Bronchial epithelial cell (primary cell): ENCODE measurements around the gene SLC25A10. TPM values are rescaled to one million over a fixed set of nuclear protein-coding genes. Genes with fewer than 3 reads are reported as not detected.

ENCODE experiments used
- DNase-seq: peaks from one replicate; pipeline ENCODE4 v3.0.0-alpha.2; 2010; ENCODE audit warnings: low read depth
- FAIRE-seq: peaks from 2 replicates; lab custom pipeline; 2011; peaks lifted over from hg19 to GRCh38; lab: Jason Lieb, UNC
- H3K27me3 ChIP-seq: 2 replicates; pipeline ENCODE4 v1.5.1; 2011; ENCODE audit warnings: low read length; ENCODE audit not compliant: control insufficient read depth, insufficient read depth
- H3K36me3 ChIP-seq: 2 replicates; pipeline ENCODE4 v1.5.1; 2011; ENCODE audit warnings: low read length; ENCODE audit not compliant: control insufficient read depth, insufficient read depth
- H3K4me3 ChIP-seq: 2 replicates; pipeline ENCODE4 v1.5.1; 2011; ENCODE audit warnings: mild to moderate bottlenecking, low read depth, low read length, control low read depth
- total RNA-seq: library from RNA; depleted of rRNA; stranded (reverse); fragments of >200 nt; gene quantifications from 2 replicates; pipeline ENCODE4 v1.2.1, GENCODE V29; 2014
- TF ChIP-seq, protein P1 (sequence below): IDR thresholded peaks from 2 replicates; pipeline ENCODE4 v1.5.1; 2011; ENCODE audit warnings: mild to moderate bottlenecking, moderate library complexity, low read length, control low read depth, inconsistent platforms; ENCODE audit not compliant: insufficient read depth, severe bottlenecking

The SLC25A10 gene
- total RNA-seq, 1 donor from 2014 or later, result 20.3 TPM

DNA sequence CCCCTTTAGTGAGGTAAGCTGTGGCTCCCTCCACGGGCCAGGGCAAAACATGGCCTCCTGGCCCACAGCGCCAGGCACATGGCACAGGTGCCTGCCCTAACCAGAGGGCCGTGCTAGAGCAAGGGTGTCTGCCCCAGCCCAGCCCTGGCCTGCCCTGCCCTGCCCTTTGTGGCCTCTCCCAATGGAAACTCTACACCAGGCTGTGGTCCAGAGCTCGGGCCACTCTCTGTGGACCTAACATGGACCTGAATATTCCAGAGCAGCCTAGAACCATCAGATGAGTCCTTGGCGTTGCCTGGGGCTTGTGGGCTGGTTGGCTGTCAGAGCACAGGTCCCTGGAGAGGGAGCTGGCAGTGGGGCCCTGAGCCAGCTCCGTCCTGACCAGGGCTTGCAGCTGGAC lies 16.9 kb upstream of the SLC25A10 start:
- no peak for FAIRE-seq
- Histone ChIP-seq H3K27me3 (no peaks in the 10 kb centered on the region), H3K4me3 (no peak overlapping the region), H3K36me3 (peaks cover 49% of the 10 kb centered on the region)
- no peak for DNase-seq
- TF ChIP-seq, protein P1, sequence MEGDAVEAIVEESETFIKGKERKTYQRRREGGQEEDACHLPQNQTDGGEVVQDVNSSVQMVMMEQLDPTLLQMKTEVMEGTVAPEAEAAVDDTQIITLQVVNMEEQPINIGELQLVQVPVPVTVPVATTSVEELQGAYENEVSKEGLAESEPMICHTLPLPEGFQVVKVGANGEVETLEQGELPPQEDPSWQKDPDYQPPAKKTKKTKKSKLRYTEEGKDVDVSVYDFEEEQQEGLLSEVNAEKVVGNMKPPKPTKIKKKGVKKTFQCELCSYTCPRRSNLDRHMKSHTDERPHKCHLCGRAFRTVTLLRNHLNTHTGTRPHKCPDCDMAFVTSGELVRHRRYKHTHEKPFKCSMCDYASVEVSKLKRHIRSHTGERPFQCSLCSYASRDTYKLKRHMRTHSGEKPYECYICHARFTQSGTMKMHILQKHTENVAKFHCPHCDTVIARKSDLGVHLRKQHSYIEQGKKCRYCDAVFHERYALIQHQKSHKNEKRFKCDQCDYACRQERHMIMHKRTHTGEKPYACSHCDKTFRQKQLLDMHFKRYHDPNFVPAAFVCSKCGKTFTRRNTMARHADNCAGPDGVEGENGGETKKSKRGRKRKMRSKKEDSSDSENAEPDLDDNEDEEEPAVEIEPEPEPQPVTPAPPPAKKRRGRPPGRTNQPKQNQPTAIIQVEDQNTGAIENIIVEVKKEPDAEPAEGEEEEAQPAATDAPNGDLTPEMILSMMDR, result no peak

DNA sequence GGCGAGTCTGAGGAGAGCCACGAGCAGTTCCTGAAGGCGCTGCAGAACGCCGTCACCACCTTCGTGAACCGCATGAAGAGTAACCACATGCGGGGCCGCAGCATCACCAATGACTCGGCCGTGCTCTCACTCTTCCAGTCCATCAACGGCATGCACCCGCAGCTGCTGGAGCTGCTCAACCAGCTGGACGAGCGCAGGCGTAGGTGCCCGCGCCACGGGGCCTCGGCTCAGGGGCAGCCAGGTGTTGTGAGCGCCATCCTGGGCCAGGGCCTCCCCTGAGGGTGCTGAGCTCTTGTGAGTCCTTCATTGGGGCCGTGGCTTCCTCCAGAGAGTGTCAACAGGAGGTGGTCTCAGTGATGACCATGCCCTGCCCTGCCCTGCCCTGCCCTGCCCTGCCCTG lies 16.3 kb upstream of the SLC25A10 start:
- Histone ChIP-seq H3K4me3 (no peak overlapping the region), H3K27me3 (no peaks in the 10 kb centered on the region), H3K36me3 (peaks cover 44% of the 10 kb centered on the region)
- TF ChIP-seq, protein P1, result no peak
- no peak for DNase-seq
- no peak for FAIRE-seq

DNA sequence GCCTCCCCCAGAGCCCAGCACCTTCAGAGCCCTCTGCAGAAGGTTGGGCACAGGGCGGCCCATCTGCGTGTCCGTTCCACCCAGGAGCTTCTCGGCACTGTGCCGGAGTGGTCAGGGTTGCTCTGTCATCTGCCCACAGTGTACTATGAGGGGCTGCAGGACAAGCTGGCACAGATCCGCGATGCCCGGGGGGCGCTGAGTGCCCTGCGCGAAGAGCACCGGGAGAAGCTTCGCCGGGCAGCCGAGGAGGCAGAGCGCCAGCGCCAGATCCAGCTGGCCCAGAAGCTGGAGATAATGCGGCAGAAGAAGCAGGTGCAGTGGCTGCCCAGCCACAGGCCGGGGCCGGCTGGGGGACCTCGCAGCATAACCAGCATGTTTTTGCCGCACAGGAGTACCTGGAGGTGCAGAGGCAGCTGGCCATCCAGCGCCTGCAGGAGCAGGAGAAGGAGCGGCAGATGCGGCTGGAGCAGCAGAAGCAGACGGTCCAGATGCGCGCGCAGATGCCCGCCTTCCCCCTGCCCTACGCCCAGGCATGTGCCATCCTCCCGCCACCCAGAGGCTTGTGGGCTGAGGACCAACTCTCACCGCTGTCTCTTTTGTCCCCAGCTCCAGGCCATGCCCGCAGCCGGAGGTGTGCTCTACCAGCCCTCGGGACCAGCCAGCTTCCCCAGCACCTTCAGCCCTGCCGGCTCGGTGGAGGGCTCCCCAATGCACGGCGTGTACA lies 15.7 kb upstream of the SLC25A10 start:
- FAIRE-seq (no peak), DNase-seq (no peak)
- TF ChIP-seq, protein P1, result no peak
- Histone ChIP-seq H3K4me3 (no peak overlapping the region), H3K27me3 (no peaks in the 10 kb centered on the region), H3K36me3 (peaks cover 47% of the 10 kb centered on the region)

DNA sequence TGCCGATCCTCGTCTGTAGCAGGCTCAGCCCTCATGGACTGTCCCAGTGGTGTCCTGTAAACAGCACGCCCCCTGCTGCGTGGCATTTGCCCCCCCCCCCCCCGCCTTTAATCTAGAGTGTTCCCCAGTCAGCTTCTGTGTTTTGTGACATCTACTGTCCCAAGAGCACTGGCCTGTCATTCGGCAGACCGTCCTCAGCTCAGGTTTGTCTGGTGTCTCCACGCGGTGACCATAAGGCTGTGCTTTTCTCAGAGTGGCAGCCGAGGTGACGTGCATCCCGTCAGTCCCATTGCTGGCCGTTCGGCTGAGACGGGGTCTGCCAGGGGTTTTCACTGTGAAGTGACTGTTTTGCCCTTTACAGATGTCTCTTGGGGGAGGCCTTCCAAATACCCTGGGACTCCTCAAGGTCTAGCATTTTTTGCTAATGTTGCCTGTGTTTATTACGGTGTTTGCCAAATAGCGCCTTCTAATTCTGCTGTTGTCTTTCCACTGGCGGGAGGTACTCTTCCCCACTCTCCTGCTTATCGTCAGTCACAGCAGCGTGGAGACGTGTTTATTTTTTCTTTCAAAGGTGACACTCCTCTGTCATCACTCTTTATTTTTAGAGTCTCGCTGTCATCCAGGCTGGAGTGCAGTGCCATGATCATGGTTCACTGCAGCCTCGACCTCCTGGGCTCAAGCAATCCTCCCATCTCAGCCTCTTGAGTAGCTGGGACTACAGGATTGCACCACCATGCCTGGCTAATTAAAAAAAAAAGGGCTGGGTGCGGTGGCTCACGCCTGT lies 14.6 kb upstream of the SLC25A10 start:
- Histone ChIP-seq H3K27me3 (no peaks in the 10 kb centered on the region), H3K36me3 (peaks cover 40% of the 10 kb centered on the region), H3K4me3 (no peak overlapping the region)
- FAIRE-seq, result peak; percentile 36
- TF ChIP-seq, protein P1, result no peak
- no peak for DNase-seq

DNA sequence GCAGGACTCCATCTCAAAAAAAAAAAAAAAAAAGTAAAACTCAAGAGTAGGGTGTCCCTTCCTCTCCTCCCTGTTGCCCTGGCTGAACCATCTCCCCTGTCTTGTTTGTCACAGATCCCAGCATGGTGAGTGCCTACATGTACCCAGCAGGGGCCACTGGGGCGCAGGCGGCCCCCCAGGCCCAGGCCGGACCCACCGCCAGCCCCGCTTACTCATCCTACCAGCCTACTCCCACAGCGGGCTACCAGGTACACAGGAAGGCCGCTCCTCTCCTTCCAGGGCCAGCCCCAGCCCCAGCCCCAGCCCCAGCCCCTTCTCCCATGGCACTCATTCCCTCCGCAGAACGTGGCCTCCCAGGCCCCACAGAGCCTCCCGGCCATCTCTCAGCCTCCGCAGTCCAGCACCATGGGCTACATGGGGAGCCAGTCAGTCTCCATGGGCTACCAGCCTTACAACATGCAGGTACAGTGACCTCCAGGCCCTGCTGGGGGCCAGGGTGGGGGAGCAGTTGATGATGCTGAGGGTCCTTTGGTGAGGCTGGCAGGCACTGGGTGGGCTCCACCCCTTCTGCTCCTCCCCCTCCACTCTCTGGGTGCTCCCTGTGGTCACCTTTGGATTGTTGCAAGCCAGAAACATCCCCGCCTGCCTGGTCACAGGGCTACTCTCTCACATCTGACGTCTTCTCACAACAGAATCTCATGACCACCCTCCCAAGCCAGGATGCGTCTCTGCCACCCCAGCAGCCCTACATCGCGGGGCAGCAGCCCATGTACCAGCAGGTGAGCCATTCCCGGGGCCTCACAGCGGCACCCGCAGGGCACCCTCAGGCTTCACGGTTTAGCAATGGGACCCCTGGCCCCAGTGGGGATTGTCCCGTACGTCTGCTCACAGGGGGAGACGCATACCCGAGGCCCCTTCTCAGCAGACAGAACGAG lies 11.5 kb upstream of the SLC25A10 start:
- H3K36me3 ChIP-seq, result peaks cover 26% of the 10 kb centered on the region
- no peak for FAIRE-seq

More for the DNA sequence above, 11.5 kb upstream of the SLC25A10 start:
- Histone ChIP-seq H3K4me3 (no peak overlapping the region), H3K27me3 (no peaks in the 10 kb centered on the region)
- no peak for DNase-seq
- TF ChIP-seq, protein P1, result no peak
